Mesenteric fat pad (tissue), 1 donor: ENCODE data around the gene C10orf120. TPM values are rescaled to one million over a fixed set of nuclear protein-coding genes. Genes with fewer than 3 reads are reported as not detected.

Experiments used
- DNase-seq: peaks from one replicate; pipeline ENCODE4 v3.0.0-alpha.2; 2020; ENCODE audit warnings: low spot score
- total RNA-seq: library from RNA; stranded (reverse); fragmentation: NEBNext Ultra II Directional; extraction: Animal tissue kit (Norgen Biotek cat#: 25700); gene quantifications from one replicate; pipeline ENCODE4 v1.2.1, GENCODE V29; 2021
- donor health status: DM: yes; HTN: yes; CAD: no.

Gene C10orf120
- total RNA-seq, 1 donor from 2014 or later, result not detected

DNA sequence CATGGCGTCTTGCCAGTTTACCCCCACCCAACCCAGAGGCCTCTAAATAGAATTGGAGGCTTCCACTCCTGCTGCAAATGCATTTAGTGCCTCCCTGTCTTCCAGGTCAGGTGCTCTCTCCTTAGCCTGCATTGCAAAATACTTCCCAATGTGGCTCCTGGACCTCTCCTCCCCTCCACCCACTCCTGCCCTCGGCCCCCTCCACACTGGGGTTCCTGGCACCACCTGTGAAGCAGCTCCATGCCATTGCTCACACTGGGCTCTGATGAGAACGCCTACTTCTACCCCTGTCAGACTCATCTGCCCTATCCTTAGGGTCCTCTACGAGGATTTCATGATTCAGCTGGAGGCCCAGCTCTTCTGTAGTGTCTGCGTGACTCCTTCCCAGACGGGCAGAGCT is 37.4 kb downstream of the C10orf120 start:
- DNase-seq, result peak; percentile 60

GRCh38 chr10:122660696-122661095 is 39.0 kb downstream of the C10orf120 start:
- DNase-seq, result peak; percentile 22

DNA sequence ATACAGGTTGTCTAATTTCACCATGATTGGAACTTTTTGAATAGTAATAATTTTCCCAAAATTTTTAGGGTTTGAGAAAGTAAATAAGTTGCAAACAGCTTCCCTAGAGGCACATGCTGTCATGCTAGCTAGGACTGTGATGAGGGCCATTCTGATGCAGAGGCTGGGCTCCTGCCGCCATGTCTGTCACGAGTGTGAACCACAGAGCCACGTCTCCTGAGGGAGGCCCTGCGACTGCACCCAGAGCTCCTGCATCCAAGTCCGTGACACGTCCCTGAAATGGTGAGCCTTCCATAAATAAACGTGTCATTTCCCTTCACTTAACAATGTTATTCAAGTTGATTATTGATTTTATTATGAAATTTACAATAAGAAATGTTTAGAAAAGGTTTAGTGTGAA is 40.0 kb downstream of the C10orf120 start:
- peak; percentile 26 for DNase-seq

DNA sequence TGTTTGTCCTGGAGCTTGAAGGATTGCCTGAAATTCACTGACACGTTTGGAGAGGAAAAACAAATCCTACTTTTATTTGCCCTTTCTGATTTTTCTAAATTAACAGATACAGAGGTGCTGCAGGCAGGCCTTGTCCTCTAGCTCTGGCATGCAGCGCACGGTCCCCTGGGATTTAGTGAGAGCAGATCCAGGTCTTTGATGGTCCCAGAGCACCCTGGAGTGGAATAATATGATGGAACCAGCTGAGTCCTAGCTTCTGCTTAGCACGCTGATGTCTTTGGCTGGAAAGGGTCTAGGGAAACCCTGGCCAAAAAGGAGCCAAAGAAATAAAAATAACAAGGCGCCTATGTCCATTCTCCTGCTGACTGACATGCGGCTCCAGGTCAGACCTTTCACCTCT is 40.5 kb downstream of the C10orf120 start:
- DNase-seq, result peak; percentile 43

DNA sequence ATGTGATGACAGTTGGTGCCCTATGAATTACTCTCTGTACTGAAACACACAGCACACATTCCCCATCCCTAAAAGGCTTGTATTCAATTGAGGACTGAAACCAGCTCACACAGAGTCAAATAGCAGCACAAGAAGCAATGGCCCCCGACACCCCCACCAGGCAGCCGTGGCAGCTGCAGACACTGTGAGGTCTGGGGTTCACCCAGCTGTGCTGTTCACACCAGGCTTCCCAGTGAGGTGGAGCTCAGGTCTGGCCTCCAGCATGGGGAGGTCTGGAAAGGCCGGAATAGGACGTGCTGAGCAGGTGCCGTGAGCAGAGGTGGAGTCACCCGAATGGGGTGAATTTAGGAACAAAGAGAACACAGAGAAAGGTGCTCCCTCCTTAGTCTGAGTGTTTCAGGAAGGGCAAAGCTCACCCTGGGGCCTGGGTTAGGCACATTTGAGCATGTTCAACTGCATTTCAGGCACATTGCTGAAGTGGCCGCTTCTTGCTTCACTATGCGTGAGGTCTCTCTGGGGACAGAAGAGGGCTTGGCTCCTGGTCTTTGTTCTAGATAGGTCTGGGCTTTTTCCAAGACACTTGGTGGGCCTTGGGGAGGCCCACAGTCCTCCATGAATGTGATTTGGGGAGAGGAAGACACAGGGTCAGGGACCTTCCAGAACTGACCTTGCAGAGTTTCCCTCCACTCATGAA is 41.1 kb downstream of the C10orf120 start:
- peak; percentile 83 for DNase-seq

DNA sequence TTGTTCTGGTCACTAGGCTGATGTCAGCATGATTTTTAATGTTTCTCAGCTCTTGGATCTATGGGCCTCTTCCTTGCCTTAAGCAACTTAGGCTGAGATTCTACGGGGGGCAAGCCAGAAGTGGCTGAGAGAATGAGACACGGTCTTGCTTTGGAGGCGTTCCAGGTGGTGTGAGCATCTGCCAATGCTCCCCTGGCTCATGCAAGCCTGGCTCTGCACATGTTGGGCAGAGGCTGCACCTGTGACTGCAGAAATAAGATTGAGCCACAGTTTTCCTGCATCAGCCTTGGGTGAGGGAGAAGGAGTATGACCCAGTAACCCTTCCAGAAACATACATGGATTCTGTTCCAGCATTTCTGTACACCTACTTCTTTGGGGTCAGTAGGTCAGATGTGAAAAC is 41.9 kb downstream of the C10orf120 start:
- peak; percentile 55 for DNase-seq

DNA sequence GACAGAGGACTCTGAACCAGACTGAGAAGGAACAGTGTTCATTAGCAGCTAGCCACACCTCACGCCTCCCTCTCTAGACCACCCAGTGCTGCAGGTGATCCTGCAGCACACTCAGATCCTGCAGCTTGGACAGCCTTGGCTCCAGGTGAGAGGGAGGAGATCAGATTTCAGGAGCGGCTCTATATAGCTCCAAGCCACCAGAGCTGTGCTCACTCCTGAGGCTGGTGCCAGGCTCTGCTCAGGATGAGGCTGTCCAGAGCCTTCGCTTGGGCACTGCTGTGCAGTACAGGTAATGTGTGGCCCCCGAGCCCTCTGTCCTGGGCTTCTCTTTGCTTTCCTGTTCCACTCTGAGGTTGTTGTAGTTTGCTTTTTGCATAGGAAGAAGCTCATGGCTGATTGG is 42.4 kb downstream of the C10orf120 start:
- peak; percentile 55 for DNase-seq

DNA sequence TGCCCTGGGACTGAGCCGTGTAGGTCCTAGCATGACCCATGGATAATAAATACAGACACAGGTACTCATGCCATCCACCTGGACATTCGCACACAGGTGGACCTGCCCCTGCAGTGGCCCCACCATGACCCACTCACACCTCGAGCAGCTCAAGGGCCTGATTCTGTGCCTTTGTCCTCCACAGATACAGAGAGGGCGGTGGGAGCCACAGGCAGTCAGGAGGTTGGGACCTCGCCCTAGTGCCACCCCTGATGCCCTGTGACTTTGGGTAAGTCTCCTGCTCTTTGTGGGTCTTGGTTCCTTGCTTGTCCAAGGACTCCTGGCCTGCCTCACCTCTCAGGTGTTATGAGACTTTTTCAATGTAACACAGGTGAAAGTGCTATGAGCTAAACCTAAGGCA is 42.9 kb downstream of the C10orf120 start:
- DNase-seq, result peak; percentile 59

DNA sequence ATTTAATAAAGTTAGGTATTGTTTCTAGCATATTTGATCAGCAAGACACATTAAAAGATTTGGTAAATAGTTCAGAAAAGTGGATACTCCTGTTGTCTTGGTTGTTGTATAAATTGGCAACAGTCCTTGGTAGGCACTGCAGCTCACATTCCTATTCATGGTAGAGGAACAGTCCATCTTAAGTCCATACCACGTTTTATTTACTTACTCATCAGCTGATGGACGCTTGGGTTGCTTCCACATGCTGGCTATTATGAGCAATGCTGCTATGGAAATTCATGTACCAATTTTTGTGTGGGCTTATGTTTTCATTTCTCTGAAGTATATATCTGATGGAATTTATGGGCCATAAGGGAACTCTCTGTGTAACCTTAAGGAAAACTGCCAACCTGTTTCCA is 43.3 kb downstream of the C10orf120 start:
- no peak for DNase-seq

DNA sequence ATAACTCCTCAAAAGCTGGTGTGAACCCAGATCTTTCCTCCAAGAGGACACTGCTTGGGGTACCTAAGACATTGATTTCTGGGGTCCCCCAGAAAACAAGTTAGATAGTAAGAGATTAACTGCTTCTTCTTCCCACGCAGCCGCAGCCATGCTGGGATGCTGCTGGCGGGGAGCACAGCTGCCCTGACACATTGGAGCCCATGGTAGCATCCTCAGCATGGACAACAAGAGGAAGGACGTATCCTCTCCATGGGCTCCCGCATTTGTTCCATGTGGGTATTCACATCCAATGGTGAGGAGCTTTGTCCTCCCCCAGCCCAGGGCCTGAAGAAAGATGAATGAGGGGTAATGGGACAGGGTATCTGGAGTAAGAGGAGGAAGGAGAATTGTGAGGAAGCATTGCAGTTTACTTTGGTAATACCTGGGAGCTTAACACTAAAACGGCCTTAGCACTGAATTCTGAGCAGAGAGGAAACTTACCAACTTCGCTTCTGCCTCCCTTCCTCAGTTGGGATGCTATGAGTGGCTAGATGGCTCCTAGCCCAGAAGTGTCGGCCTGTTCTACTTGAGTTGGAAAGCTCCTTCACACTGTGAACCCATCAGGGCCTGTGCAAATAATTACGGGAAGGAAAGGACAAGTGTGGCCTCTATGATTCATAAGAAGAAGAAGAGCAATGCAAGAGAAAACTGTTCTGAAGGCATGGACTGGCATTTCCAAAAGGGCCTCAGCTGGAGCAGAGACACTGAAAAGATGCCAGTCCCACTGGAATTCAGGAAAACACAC is 43.9 kb downstream of the C10orf120 start:
- DNase-seq, result peak; percentile 59

GRCh38 chr10:122650331-122650730 is 49.3 kb downstream of the C10orf120 start:
- DNase-seq, result peak; percentile 22

DNA sequence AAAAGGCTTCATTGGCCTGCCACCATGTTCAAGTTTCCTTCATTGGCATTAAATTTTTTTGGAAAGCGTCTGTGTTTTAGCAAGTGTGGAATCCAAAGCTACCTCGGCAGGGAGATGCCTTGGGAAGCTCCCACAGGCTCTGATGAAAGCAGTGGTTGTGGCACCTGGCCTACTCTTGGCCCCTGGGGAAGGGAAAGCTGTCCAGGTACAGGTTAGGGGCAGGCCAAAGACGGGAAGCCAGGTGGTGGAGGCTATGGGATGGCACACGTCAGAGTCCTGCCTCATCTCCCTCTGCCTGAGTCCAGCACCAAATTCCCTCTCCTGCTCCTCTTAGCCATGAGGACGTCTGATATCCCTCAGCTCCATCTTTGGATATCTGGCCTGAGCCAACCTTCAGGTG is 49.7 kb downstream of the C10orf120 start:
- peak; percentile 20 for DNase-seq

DNA sequence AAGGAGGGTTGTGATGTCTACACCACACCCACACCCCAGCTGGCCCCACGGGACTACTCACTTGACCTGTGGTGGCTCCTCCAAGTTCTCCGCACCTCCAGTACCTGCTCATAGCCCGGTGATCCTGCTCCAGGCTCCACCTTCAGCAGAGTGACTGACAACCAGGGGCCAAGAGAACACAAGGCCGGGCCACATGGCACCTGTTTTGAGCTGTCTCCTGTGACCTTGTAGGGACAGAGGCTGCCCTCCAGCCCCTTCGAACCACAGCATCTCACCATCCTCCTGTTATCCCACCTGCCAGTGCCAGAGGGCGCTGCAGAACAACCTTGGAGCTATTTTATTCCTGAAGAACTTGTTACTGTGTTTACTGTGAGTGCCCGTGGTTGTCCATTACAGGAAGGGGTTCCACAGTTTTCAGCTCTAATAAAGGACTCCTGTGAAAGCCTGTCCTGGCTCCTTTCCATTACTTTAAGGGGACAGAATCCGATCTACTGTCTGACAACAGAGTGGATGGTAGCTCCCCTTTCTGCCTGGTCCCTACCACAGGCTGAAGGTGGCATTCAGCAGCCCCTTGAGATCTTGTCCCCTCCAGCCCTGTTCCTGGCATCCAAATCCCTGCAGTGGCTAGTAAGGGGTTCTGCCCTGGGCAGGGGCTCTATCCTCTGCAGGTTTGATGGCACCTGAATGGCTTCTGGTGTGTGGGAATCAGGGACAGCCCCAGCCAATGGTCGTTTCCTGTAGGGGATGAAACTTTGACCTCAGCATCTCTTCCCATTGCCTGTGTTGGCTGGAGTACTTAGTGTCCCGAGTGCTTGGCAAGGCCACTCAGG is 50.8 kb downstream of the C10orf120 start:
- peak; percentile 49 for DNase-seq

Other genes with a start within 250 kb of the C10orf120 start
- 0.42 TPM for gene ARMS2, start 245.2 kb downstream of the C10orf120 start, total RNA-seq
- 191 TPM for gene HTRA1, start 238.3 kb downstream of the C10orf120 start, total RNA-seq
- 1.2 TPM for gene DMBT1, start 139.1 kb downstream of the C10orf120 start, total RNA-seq
- gene CUZD1, start 146.0 kb upstream of the C10orf120 start, total RNA-seq, result 0.51 TPM
- 0.67 TPM for gene FAM24B, start 179.7 kb upstream of the C10orf120 start, total RNA-seq
- gene FAM24A, start 210.8 kb upstream of the C10orf120 start, total RNA-seq, result not detected